MM.1S (cell line): Measurements from ENCODE around the gene CCDC74A.
"Not testable (repeated sequence)": the region's sequence is repeated elsewhere in the genome, so short reads cannot be mapped to it uniquely, and the experiment has no call there.

Source experiments
- DNase-seq: peaks from one replicate; pipeline ENCODE4 v3.0.0-alpha.2; 2015
- H2AFZ ChIP-seq: fragments of 300-600 bp; sonication (generic); 2 replicates; pipeline ENCODE4 v1.6.0; 2016; ENCODE audit warnings: antibody characterized with exemption, low read length
- H3F3A ChIP-seq: fragments of 300-600 bp; sonication (generic); 2 replicates; pipeline ENCODE4 v1.6.1; 2016; ENCODE audit warnings: mild to moderate bottlenecking, antibody characterized with exemption, low read length, moderate library complexity, mixed read lengths; ENCODE audit not compliant: insufficient read depth
- H3K27ac ChIP-seq: fragments of 300-600 bp; sonication (generic); 2 replicates; pipeline ENCODE4 v1.5.1; 2016; ENCODE audit warnings: mild to moderate bottlenecking, low read length
- H3K27me3 ChIP-seq: fragments of 300-600 bp; sonication (generic); replicated peaks from 2 replicates; pipeline ENCODE4 v1.6.0; 2016; ENCODE audit warnings: low read length; ENCODE audit not compliant: insufficient read depth
- H3K36me3 ChIP-seq: fragments of 300-600 bp; sonication (generic); replicated peaks from 2 replicates; pipeline ENCODE4 v1.6.1; 2016; ENCODE audit warnings: mild to moderate bottlenecking, low read length, mixed read lengths; ENCODE audit not compliant: insufficient read depth
- H3K4me1 ChIP-seq: fragments of 300-600 bp; sonication (generic); 2 replicates; pipeline ENCODE4 v1.6.1; 2016; ENCODE audit warnings: low read length, mixed read lengths
- H3K4me2 ChIP-seq: fragments of 300-600 bp; sonication (generic); 2 replicates; pipeline ENCODE4 v1.6.0; 2016; ENCODE audit warnings: low read depth, low read length
- H3K4me3 ChIP-seq: fragments of 300-600 bp; sonication (generic); 2 replicates; pipeline ENCODE4 v1.5.1; 2016; ENCODE audit warnings: low read length, mixed read lengths
- H3K79me2 ChIP-seq: fragments of 300-600 bp; sonication (generic); 2 replicates; pipeline ENCODE4 v1.6.1; 2016; ENCODE audit warnings: mixed run types, low read length, mixed read lengths
- H3K9ac ChIP-seq: fragments of 300-600 bp; sonication (generic); 2 replicates; pipeline ENCODE4 v1.6.1; 2016; ENCODE audit warnings: low read length, mixed read lengths
- H3K9me2 ChIP-seq: fragments of 300-600 bp; sonication (generic); replicated peaks from 2 replicates; pipeline ENCODE4 v1.6.1; 2016; ENCODE audit warnings: mild to moderate bottlenecking, low read length, mixed read lengths; ENCODE audit not compliant: insufficient read depth
- H3K9me3 ChIP-seq: fragments of 300-600 bp; sonication (generic); replicated peaks from 2 replicates; pipeline ENCODE4 v1.6.1; 2016; ENCODE audit warnings: mild to moderate bottlenecking, low read length, mixed read lengths; ENCODE audit not compliant: insufficient read depth
- H4K20me1 ChIP-seq: fragments of 300-600 bp; sonication (generic); 2 replicates; pipeline ENCODE4 v1.6.1; 2016; ENCODE audit warnings: mild to moderate bottlenecking, low read length, moderate library complexity, mixed read lengths; ENCODE audit not compliant: insufficient read depth
- EZH2 ChIP-seq: fragments of 300-600 bp; sonication (generic); optimal IDR thresholded peaks from 2 replicates; pipeline ENCODE3; 2017; ENCODE audit warnings: low read depth, mild to moderate bottlenecking, antibody characterized with exemption, low read length, mixed read lengths
- TF ChIP-seq, protein P1 (sequence below): fragments of 300-600 bp; sonication (generic); IDR thresholded peaks from 2 replicates; pipeline ENCODE4 v1.5.1; 2016; ENCODE audit warnings: antibody characterized with exemption, low read length, mixed read lengths

The CCDC74A gene

DNA sequence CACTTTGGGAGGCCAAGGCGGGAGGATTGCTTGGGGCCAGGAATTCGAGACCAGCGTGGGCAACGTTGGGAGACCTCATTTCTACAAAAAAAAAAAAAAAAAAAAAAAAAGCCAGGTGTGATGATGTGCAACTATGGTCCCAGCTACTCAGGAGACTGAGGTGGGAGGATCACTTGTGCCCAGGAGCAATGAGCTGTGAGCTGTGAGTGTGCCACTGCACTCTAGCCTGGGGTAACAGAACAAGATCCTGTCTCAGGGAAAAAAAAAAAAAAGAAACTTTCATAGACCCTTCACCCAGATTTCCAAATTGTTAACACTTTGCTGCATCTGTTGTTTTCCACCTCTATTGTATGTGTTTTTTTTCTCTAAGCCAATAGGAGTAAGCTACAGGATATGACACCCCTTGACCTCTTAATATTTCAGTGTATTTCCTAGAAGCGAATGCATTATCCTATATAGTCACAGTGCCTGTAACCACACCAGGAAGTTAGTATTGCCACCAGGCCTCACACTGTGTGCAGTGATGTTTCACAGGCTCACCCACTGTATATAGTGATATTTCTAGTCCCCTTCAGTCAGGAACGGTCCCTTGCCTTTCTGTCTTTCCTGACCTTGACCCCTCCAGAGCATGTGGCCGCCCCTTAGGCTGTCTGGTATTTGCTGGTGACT, 23.5 kb upstream of the CCDC74A start:
- not testable (repeated sequence) for H3K4me2 ChIP-seq, H3K9ac ChIP-seq, H3K4me1 ChIP-seq, DNase-seq, H3K4me3 ChIP-seq, H2AFZ ChIP-seq, H3F3A ChIP-seq, H3K9me2 ChIP-seq, H3K27me3 ChIP-seq, H3K27ac ChIP-seq, H3K36me3 ChIP-seq, H4K20me1 ChIP-seq, H3K9me3 ChIP-seq
- peaks cover 11% of the 10 kb centered on the region for H3K79me2 ChIP-seq

DNA sequence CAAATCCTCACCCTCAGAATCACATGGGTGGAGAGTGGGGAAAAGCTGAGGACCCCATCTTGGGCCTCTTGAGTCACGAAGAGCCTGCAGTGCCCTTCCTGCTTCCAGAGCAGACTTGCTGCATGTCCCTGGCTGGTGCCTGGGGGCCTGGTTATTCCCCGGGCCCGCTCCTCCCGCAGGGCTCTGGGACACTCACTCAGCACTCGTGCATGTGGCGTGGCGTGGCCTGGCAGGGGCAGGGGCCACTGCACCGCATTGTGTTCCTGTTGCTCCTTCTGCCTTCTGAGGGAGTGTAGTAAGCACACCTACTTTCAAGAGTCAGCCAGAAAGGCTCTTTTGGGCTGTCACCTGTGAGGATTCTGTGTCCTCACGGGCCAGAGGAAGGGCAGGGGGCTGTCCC, 18.1 kb upstream of the CCDC74A start:
- no peak for DNase-seq
- Histone ChIP-seq H3K9me2 (no peaks in the 10 kb centered on the region), H3K27ac (no peak overlapping the region), H3F3A (no peaks in the 10 kb centered on the region), H4K20me1 (no peaks in the 10 kb centered on the region), H3K9me3 (no peaks in the 10 kb centered on the region), H3K27me3 (no peaks in the 10 kb centered on the region), H3K4me2 (no peak overlapping the region), H3K36me3 (no peaks in the 10 kb centered on the region), H3K9ac (no peak overlapping the region), H3K4me1 (no peaks in the 10 kb centered on the region), H3K79me2 (no peaks in the 10 kb centered on the region), H2AFZ (no peak overlapping the region), H3K4me3 (no peak overlapping the region)
- TF ChIP-seq, protein P1, sequence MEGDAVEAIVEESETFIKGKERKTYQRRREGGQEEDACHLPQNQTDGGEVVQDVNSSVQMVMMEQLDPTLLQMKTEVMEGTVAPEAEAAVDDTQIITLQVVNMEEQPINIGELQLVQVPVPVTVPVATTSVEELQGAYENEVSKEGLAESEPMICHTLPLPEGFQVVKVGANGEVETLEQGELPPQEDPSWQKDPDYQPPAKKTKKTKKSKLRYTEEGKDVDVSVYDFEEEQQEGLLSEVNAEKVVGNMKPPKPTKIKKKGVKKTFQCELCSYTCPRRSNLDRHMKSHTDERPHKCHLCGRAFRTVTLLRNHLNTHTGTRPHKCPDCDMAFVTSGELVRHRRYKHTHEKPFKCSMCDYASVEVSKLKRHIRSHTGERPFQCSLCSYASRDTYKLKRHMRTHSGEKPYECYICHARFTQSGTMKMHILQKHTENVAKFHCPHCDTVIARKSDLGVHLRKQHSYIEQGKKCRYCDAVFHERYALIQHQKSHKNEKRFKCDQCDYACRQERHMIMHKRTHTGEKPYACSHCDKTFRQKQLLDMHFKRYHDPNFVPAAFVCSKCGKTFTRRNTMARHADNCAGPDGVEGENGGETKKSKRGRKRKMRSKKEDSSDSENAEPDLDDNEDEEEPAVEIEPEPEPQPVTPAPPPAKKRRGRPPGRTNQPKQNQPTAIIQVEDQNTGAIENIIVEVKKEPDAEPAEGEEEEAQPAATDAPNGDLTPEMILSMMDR, result no peak
- TF ChIP-seq EZH2, result no peak

DNA sequence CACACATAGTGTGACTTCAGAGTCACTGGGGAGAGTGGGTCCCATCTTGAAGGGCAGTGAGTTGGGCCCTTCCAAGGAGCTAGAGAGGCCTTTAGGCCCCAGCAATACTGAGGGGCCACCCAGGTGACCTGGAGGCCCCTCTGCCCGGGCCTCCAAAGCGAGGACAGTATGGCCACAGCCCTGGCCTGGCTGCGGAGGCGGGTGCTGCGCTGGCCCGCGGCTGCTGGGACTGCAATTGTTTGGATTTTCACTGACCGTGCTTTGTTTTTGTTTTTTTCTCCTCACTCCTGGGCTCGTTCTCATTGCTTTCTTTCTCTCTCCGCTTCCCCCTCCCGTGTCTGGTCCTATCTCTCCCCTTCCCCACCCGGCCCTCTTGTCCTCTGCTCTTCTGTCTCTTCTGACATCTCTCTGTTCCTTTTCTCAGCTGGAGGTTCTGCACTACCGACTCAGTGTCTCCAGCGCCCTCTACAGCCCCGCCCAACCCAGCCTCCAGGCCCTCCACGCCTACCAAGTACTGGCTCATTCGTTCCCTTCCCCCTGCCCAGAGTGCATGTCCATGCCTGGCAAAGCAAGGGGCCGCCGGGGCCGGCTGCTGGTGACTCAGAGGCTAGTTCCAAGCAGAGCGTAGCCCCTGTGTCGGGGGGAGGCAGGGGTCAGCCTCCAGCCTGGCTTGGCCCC, 16.3 kb upstream of the CCDC74A start:
- not testable (repeated sequence) for DNase-seq, H3K4me2 ChIP-seq, H3K4me3 ChIP-seq, H3K79me2 ChIP-seq, H3F3A ChIP-seq, H3K36me3 ChIP-seq, H3K9ac ChIP-seq, H2AFZ ChIP-seq, H3K9me3 ChIP-seq, H3K27me3 ChIP-seq, H3K27ac ChIP-seq, H3K4me1 ChIP-seq, H3K9me2 ChIP-seq, H4K20me1 ChIP-seq

DNA sequence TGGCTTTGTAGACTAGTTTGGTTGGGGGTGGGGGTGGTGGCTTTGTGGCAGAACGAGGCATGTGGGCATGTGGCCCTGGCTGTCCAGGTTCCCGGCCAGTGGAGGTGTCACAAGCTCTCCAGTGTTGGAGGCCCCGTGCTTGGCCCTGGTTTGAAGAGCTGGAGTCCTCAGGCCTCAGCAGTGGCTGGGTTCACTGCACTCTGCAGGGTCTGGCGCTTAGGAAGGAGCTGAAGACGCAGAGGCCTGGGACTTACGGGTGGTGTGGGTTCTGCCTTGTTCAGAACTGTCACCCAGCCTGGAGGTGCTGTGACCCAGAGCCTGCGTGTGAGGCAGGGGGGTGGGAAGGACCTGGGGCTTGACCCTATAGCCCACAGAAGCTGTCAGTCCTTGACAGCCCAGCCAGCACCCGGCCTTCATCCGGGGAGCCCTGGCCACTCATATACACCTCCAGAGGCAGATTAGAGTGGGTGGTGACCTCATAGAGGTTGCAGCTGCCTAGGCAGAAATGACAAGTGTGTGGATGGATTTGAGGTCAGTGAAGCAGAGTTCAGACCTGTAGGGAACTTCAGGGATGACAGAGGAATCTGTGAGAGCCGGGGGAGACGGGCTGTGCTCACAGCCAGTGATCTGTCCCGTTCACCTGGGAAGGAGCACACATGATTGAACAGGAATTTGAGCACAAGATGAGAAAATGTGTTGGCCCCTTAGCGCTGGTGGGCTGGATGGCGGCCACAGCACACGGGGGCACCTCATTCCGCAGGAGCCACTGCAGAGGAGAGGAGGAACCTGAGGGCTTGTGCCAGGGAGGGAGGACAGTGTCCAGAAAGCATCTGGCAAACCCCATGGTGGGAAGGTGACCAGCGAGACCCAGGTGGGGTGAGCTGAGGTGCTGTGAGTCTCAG, 15.5 kb upstream of the CCDC74A start:
- H3F3A ChIP-seq, H3K4me1 ChIP-seq, H4K20me1 ChIP-seq, H2AFZ ChIP-seq, H3K9ac ChIP-seq, H3K4me2 ChIP-seq, DNase-seq, H3K4me3 ChIP-seq, H3K79me2 ChIP-seq, H3K27ac ChIP-seq, H3K9me3 ChIP-seq, H3K9me2 ChIP-seq, H3K27me3 ChIP-seq, H3K36me3 ChIP-seq: not testable (repeated sequence)

DNA sequence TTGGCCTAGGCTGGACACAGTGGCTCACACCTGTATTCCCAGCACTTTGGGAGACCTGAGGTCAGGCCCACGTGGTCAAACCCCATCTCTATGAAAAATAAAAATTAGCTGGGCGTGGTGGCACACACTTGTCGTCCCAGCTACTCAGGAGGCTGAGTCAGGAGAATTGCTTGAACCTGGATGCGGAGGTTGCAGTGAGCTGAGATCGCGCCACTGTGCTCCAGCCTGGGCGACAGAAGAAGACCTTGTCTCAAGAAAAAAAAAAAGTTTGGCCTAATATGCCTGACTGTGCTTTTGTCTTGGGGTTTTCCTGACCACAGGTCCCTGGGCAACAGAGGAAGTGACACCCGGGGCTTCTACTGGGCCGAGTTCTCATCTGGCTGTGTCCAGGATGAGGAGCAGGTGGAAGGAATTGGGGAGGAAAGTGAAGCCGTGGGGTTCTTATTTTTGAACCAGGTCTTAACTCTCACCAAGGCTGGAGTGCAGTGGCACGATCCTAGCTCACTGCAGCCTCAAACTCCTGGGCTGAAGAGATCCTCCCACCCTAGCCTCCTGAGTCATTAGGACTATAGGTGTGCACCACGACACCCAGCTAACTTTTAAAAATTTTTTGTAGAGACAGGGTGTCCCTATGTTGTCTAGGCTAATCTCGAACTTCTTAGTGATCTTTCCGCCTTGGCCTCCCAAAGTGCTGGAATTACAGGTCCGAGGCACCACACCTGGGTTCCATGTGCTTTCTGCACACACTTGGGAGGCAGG, 13.1 kb upstream of the CCDC74A start:
- not testable (repeated sequence) for H3K4me2 ChIP-seq, H3K4me3 ChIP-seq, H3F3A ChIP-seq, H4K20me1 ChIP-seq, H3K36me3 ChIP-seq, H3K27me3 ChIP-seq, H3K4me1 ChIP-seq, H3K27ac ChIP-seq, H3K9me2 ChIP-seq, H3K9ac ChIP-seq, H3K79me2 ChIP-seq, H2AFZ ChIP-seq, DNase-seq, H3K9me3 ChIP-seq

DNA sequence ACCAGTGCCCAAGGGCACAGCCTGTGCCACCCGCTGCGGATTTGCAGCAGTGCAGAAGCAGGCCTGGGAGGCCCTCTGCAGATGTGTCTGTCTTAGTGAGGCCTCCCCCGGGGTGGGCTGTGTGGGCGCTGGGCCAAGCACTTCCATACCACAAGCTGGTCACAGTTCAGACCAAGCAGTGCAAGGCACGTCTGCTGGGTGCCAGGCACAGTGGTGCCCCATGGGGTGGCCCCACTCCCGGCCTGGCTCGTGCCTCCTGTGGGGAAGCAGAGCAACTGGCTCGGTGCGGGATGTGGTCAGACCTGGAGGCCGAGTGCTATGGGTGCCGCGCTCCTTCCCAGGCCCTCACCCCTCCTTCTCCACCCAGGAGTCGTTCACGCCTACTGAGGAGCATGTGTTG, 12.5 kb upstream of the CCDC74A start:
- H3K9me3 ChIP-seq, H3K79me2 ChIP-seq, H4K20me1 ChIP-seq, H3K4me2 ChIP-seq, H3K27ac ChIP-seq, H3K4me3 ChIP-seq, H3F3A ChIP-seq, H3K9ac ChIP-seq, H3K36me3 ChIP-seq, H3K27me3 ChIP-seq, DNase-seq, H3K4me1 ChIP-seq, H2AFZ ChIP-seq, H3K9me2 ChIP-seq: not testable (repeated sequence)
